MCF 10A (cell line): ENCODE measurements around the gene KY. TPM values are rescaled to one million over a fixed set of nuclear protein-coding genes. Genes with fewer than 3 reads are reported as not detected.

Experiments
- BruUV-seq: library from RNA; stranded (reverse); fragments of 400-500 nt; replicated peaks from 2 replicates; lab custom pipeline; 2021; lab: Mats Ljungman, UMichigan
- CTCF ChIA-PET: fragments of 300-600 bp; sonication (Branson Sonifier 250); formaldehyde crosslinking; extraction: SDS; loops from one replicate; lab custom pipeline; 2021; ENCODE audit warnings: antibody characterized with exemption, inconsistent platforms; lab: Yijun Ruan, JAX
- POLR2A ChIA-PET: fragments of 300-600, 350-650 bp; sonication (Branson Sonifier 250); formaldehyde crosslinking; extraction: SDS; loops from one replicate; lab custom pipeline; 2020; ENCODE audit warnings: antibody characterized with exemption, inconsistent platforms; lab: Yijun Ruan, JAX
- DNase-seq: peaks from one replicate; pipeline ENCODE4 v3.0.0-alpha.2; 2018; ENCODE audit not compliant: unreplicated experiment
- H3K27ac Mint-ChIP-seq: one replicate; pipeline ENCODE4 v1.8.0; 2022; ENCODE audit warnings: mild to moderate bottlenecking, low read depth, mixed read lengths; ENCODE audit not compliant: unreplicated experiment
- H3K27me3 Mint-ChIP-seq: one replicate; pipeline ENCODE4 v1.8.0; 2022; ENCODE audit warnings: mixed read lengths; ENCODE audit not compliant: insufficient read depth, unreplicated experiment
- H3K36me3 Mint-ChIP-seq: one replicate; pipeline ENCODE4 v1.8.0; 2022; ENCODE audit warnings: mild to moderate bottlenecking, moderate library complexity, mixed read lengths; ENCODE audit not compliant: insufficient read depth, unreplicated experiment
- H3K4me1 Mint-ChIP-seq: one replicate; pipeline ENCODE4 v1.8.0; 2022; ENCODE audit warnings: mixed read lengths; ENCODE audit not compliant: insufficient read depth, unreplicated experiment
- H3K4me3 Mint-ChIP-seq: one replicate; pipeline ENCODE4 v1.8.0; 2022; ENCODE audit warnings: mild to moderate bottlenecking, moderate library complexity, mixed read lengths; ENCODE audit not compliant: unreplicated experiment
- H3K9me3 Mint-ChIP-seq: one replicate; pipeline ENCODE4 v1.8.0; 2022; ENCODE audit warnings: mixed read lengths; ENCODE audit not compliant: unreplicated experiment
- intact Hi-C: fragments of 100-400 bp; cut with micrococcal nuclease; formaldehyde crosslinking; loops from 2 replicates; pipeline ENCODE4 v1.14.1; 2022
- total RNA-seq: library from RNA; stranded (reverse); gene quantifications from 2 replicates; pipeline ENCODE4 v1.2.3, GENCODE V29; 2022
- TF ChIP-seq, protein P1 (sequence below): fragments of 200-600 bp; IDR thresholded peaks from one replicate; pipeline ENCODE4 v1.8.0; 2022; ENCODE audit warnings: antibody characterized with exemption, mild to moderate bottlenecking; ENCODE audit not compliant: unreplicated experiment

The KY gene
- total RNA-seq, 1 experiment from 2014 or later, result not detected

DNA sequence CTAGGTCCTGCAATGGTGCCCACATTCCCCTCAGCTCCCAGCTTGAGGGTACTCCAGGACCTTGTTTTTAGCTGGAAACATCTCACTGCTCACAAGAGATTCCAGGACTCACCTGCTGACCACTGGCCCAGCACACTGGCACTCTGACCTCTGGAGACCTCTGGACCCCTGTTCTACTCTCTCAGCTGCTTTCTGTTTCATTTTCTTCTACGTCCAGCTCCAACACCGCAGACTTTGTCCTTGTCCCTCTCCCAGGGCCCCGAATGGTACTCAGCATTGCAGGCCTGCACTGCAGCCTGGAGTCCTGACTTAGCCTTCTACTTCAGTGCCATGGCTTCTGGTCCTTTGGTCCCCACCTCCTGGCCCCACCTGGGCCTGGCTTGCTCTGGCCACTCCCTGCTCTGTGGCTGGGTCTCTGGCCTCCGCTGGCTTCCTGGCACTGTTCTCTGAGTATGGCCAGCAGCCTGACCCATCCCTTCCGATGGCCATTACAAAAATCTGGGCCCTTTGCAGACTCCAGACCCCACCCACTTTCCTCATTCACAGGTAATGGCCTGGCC is 27.9 kb downstream of the KY start:
- H3K27me3 Mint-ChIP-seq, result no peaks in the 10 kb centered on the region
- BruUV-seq, result no TSS peak
- no peak for DNase-seq
- H3K4me3 Mint-ChIP-seq, result no peak overlapping the region
- no peaks in the 10 kb centered on the region for H3K36me3 Mint-ChIP-seq
- TF ChIP-seq, protein P1, sequence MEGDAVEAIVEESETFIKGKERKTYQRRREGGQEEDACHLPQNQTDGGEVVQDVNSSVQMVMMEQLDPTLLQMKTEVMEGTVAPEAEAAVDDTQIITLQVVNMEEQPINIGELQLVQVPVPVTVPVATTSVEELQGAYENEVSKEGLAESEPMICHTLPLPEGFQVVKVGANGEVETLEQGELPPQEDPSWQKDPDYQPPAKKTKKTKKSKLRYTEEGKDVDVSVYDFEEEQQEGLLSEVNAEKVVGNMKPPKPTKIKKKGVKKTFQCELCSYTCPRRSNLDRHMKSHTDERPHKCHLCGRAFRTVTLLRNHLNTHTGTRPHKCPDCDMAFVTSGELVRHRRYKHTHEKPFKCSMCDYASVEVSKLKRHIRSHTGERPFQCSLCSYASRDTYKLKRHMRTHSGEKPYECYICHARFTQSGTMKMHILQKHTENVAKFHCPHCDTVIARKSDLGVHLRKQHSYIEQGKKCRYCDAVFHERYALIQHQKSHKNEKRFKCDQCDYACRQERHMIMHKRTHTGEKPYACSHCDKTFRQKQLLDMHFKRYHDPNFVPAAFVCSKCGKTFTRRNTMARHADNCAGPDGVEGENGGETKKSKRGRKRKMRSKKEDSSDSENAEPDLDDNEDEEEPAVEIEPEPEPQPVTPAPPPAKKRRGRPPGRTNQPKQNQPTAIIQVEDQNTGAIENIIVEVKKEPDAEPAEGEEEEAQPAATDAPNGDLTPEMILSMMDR, result no peak
- no peak overlapping the region for H3K27ac Mint-ChIP-seq
- CTCF ChIA-PET, result interaction anchor here (1.5 kb wide), 1 partner anchor 22 kb away, joined by 3 read pairs; no protein-coding TSS in a partner anchor
- no peaks in the 10 kb centered on the region for H3K9me3 Mint-ChIP-seq
- intact Hi-C loops, result no loop called here
- H3K4me1 Mint-ChIP-seq, result no peaks in the 10 kb centered on the region
- POLR2A ChIA-PET, result no interaction called here

DNA sequence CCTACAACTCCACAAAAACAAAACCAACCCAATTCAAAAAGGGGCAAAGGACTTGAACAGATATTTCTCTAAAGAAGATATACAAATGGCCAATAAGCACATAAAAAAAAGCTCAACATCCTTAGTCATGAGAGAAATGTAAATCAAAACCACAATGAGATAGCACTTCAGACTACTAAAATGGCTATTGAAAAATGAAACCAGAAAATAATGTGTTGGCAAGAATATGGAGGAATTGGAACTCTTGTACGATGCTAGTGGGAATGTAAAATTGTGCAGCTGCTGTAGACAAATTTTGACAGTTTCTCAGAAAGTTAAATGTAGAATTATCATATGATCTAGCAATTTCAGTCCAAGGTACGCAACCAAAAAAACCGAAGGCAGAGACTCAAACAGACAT is 29.0 kb downstream of the KY start:
- Mint-ChIP-seq H3K9me3 (no peaks in the 10 kb centered on the region), H3K4me1 (no peaks in the 10 kb centered on the region), H3K27me3 (no peaks in the 10 kb centered on the region), H3K4me3 (no peak overlapping the region), H3K36me3 (no peaks in the 10 kb centered on the region), H3K27ac (no peak overlapping the region)
- ChIA-PET POLR2A (no interaction called here), CTCF (interaction anchor here (1.3 kb wide), 1 partner anchor 21 kb away, joined by 4 read pairs; no protein-coding TSS in a partner anchor)
- no TSS peak for BruUV-seq
- TF ChIP-seq, protein P1, result no peak
- intact Hi-C loops, result no loop called here
- DNase-seq, result no peak

DNA sequence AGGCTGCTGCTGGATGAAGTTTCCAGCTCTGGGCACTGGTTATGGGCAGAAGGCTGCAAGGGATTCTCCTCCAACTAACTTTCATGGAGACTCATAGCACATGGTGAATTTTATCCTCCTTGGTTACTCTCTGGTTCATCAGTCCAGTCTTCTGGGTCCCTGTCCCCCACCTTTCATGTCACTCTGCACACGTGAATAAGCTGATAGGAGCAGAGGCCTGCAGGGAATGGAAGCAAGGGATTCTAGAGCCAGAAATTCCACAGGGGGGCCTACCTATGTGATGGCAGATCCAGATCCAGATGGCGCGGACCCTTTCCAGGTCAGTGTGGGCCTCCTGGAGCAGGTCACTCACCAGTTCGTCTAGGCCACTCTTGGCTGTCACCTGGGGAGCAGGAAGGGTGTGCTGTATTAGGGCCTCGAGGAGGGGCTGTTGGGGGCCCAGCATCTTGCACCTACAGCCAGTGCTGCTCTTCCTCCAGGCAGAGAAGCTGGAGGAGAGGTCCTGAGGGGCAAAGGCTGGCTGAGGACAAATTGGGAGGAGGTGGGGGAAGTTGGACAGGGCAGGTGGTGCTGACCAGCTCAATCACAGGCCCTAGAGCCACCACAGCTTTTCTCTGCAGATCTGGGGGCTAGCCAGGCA is 30.2 kb downstream of the KY start:
- Mint-ChIP-seq H3K4me1 (no peaks in the 10 kb centered on the region), H3K36me3 (no peaks in the 10 kb centered on the region), H3K27ac (no peak overlapping the region), H3K27me3 (no peaks in the 10 kb centered on the region), H3K4me3 (no peak overlapping the region), H3K9me3 (no peaks in the 10 kb centered on the region)
- intact Hi-C loops, result no loop called here
- ChIA-PET CTCF (interaction anchor here (0.8 kb wide), 1 partner anchor 20 kb away, joined by 3 read pairs; no protein-coding TSS in a partner anchor), POLR2A (no interaction called here)
- BruUV-seq, result no TSS peak
- TF ChIP-seq, protein P1, result no peak
- no peak for DNase-seq

DNA sequence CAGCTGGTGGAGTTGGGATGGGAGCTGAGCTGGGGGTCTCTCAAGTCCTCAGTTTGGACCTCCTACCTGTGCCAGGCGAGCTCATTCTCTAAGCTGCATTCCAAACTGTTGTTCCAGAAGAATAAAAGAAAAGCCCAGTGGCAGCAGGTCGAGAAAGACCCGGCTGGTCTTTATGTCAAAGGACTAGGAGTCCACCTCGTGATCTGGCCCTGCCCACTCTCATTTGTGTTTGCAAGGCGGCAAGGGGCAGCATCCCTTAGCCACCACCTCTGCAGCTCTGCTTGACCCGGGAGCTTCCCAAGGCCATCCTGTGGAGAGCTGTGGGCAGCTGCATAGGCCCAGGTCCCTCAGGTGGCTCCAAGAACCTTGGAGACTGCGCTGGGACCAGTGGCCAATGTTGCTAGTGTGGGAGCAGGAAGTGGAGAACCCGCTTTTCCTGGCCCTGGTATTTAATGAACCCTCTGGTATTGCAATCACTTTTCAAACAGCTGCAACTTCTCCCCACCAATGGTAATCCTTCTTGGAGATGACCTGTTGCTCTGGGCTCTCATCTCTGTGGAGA is 30.9 kb downstream of the KY start:
- H3K36me3 Mint-ChIP-seq, result no peaks in the 10 kb centered on the region
- ChIA-PET POLR2A (no interaction called here), CTCF (interaction anchor here (0.5 to 1.0 kb wide), 4 partner anchors 10 to 19 kb away, joined by 3 to 5 read pairs (median 3); no protein-coding TSS in a partner anchor)
- H3K9me3 Mint-ChIP-seq, result no peaks in the 10 kb centered on the region
- H3K27ac Mint-ChIP-seq, result no peak overlapping the region
- no peak overlapping the region for H3K4me3 Mint-ChIP-seq
- no peak for DNase-seq
- BruUV-seq, result no TSS peak
- H3K4me1 Mint-ChIP-seq, result no peaks in the 10 kb centered on the region
- no peaks in the 10 kb centered on the region for H3K27me3 Mint-ChIP-seq
- intact Hi-C loops, result no loop called here
- TF ChIP-seq, protein P1, result no peak
